Tibial artery (tissue), 4 donors: ENCODE results near the gene SF1.

Source experiments
- DNase-seq, 2 donors: peaks; one replicate each; pipeline ENCODE4 v3.0.0-alpha.2; 2019
- H3K27ac ChIP-seq, 2 donors: fragments of 200-600 bp; sonication (generic) in 1 of 2; 1 replicate in 1 of 2; 2 replicates in 1 of 2; pipeline ENCODE4 v1.5.1; 2018 to 2019; ENCODE audit warnings: mild to moderate bottlenecking in 1 of 2
- H3K27me3 ChIP-seq, 2 donors: fragments of 200-600 bp; sonication (generic) in 1 of 2; one replicate each; pipeline versions ENCODE4 v1.5.1 to v1.6.0; 2016 to 2019
- H3K36me3 ChIP-seq, 3 donors: fragments of 200-600 bp; sonication (generic) in 2 of 3; one replicate each; pipeline ENCODE4 v1.5.1; 2016 to 2019; ENCODE audit warnings: mild to moderate bottlenecking in 2 of 3
- H3K4me1 ChIP-seq, 4 donors: fragments of 200-600 bp; sonication (generic) in 2 of 4; 1 replicate in 3 of 4; 2 replicates in 1 of 4; pipeline ENCODE4 v1.5.1; 2016 to 2019
- H3K4me3 ChIP-seq, 2 donors: fragments of 200-600 bp; sonication (generic) in 1 of 2; 1 replicate in 1 of 2; 2 replicates in 1 of 2; pipeline ENCODE4 v1.5.1; 2018 to 2019; ENCODE audit warnings: mild to moderate bottlenecking in 2 of 2
- H3K9me3 ChIP-seq, 3 donors: fragments of 200-600 bp; sonication (generic) in 1 of 3; one replicate each; pipeline ENCODE4 v1.5.1; 2016 to 2019
- CTCF ChIP-seq, 2 experiments: fragments of 200-600 bp in 1 of 2; fragments of 450-650 bp in 1 of 2; IDR thresholded peaks; one replicate each; pipeline ENCODE4 v1.5.1; 2017 to 2019; ENCODE audit warnings: antibody characterized with exemption in 2 of 2, mild to moderate bottlenecking in 1 of 2, moderate library complexity in 1 of 2
- intact Hi-C: fragments of 100-400 bp; cut with DNase I; formaldehyde crosslinking; loops from one replicate; pipeline ENCODE4 v1.15.0; 2023; ENCODE audit warnings: low total_unique reads

Gene SF1

DNA sequence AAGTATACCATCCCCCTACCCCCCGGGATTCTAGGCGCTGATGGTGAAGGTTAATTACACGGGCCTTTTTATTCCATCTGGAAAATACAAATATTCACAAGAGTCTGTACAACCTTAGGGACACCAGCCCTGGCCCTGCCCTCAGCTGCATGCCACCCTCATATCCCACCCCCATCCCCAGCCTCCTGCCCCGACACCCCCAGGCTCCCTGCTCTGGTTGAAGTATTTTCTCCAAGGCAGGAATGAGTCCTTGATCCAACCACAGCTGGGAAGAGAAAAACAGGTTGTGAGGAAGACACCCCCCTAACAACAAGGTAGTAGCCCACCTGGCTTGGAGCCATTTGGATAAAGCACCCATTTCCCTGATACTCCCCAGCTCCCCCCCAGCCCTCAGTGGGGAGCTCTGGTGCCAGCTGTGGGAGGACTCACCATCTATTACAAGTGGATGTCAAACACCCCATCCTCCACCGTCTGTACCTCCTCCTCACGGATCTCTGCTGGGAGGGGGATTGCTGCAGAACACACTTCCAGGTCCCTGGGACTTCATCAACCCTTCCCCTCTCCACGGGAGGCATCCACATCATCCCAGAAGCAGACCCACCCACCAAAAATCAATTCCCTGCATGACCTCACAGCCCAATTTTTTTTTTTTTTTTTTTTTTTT is 51.3 kb downstream of the SF1 start:
- Histone ChIP-seq H3K4me1 (peaks cover 0 to 12% (median 4%) of the 10 kb centered on the region in 4 donors), H3K36me3 (peaks cover 26 to 36% (median 29%) of the 10 kb centered on the region in 3 donors), H3K27me3 (peaks cover 0 to 10% of the 10 kb centered on the region in 2 donors), H3K27ac (no peak overlapping the region), H3K4me3 (no peak overlapping the region), H3K9me3 (no peaks in the 10 kb centered on the region)
- TF ChIP-seq CTCF (IDR thresholded peaks at IDR 0.05), result no peak
- intact Hi-C loops, result loop anchor here (10.0 kb wide), 2 partner anchors 72 to 342 kb away; no protein-coding TSS in a partner anchor
- no peak for DNase-seq

DNA sequence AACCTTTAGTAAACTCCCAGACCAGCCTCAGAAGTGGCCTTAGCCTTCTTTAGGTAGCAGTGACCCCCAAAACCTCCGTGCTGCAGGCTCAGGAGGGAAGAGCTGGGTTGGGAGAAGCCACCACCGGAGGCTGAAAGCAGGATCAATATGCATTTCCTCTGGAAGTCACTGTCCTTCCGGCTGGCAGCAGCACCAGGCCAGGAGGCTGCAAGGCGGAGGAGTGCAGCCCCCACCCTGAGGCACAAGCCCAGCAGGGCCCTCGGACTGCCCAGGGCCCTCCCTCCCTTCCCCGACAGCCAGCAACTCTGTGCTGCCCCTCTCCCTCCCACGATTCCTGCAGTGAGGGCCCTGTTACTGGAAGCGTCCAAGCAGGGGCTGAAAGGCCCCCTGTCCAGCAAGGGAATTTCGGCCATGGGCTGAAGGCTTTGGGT is 52.1 kb downstream of the SF1 start:
- H3K27ac ChIP-seq, result no peak overlapping the region
- no peak overlapping the region for H3K4me3 ChIP-seq
- DNase-seq, result no peak
- H3K9me3 ChIP-seq, result no peaks in the 10 kb centered on the region
- H3K27me3 ChIP-seq, result peaks cover 0 to 18% of the 10 kb centered on the region in 2 donors
- H3K36me3 ChIP-seq, result peaks cover 21 to 30% (median 26%) of the 10 kb centered on the region in 3 donors
- TF ChIP-seq CTCF (IDR thresholded peaks at IDR 0.05), result no peak
- intact Hi-C loops, result loop anchor here (10.0 kb wide), 2 partner anchors 71 to 341 kb away; no protein-coding TSS in a partner anchor
- H3K4me1 ChIP-seq, result peaks cover 0 to 12% (median 4%) of the 10 kb centered on the region in 4 donors

GRCh38 chr11:64724863-64725532 is 53.3 kb downstream of the SF1 start:
- Histone ChIP-seq H3K36me3 (peaks cover 17 to 21% (median 21%) of the 10 kb centered on the region in 3 donors), H3K4me3 (no peak overlapping the region), H3K9me3 (no peaks in the 10 kb centered on the region), H3K4me1 (peaks cover 0 to 10% (median 4%) of the 10 kb centered on the region in 4 donors), H3K27ac (no peak overlapping the region), H3K27me3 (peaks cover 0 to 30% of the 10 kb centered on the region in 2 donors)
- intact Hi-C loops, result loop anchor here (5.0 to 10.0 kb wide), 4 partner anchors 70 to 340 kb away; no protein-coding TSS in a partner anchor
- no peak for DNase-seq
- no peak for TF ChIP-seq CTCF (IDR thresholded peaks at IDR 0.05)

GRCh38 chr11:64723907-64724862 is 54.2 kb downstream of the SF1 start:
- peaks cover 0 to 37% of the 10 kb centered on the region in 2 donors for H3K27me3 ChIP-seq
- H3K9me3 ChIP-seq, result no peaks in the 10 kb centered on the region
- H3K4me1 ChIP-seq, result peaks cover 0 to 7% (median 3%) of the 10 kb centered on the region in 4 donors
- no peak for DNase-seq
- intact Hi-C loops, result loop anchor here (5.0 to 10.0 kb wide), 4 partner anchors 69 to 339 kb away; no protein-coding TSS in a partner anchor
- no peak overlapping the region for H3K27ac ChIP-seq
- H3K36me3 ChIP-seq, result peaks cover 13 to 15% (median 14%) of the 10 kb centered on the region in 3 donors
- no peak for TF ChIP-seq CTCF (IDR thresholded peaks at IDR 0.05)
- H3K4me3 ChIP-seq, result no peak overlapping the region
